Small intestine (tissue), 7 donors: ENCODE results near the gene CD69. TPM values are rescaled to one million over a fixed set of nuclear protein-coding genes. Genes with fewer than 3 reads are reported as not detected.

Source experiments
- DNase-seq, 2 donors: peaks; one replicate each; pipeline versions ENCODE4 v3.0.0 to v3.0.0-alpha.2; 2013
- FAIRE-seq: peaks from 2 replicates; lab custom pipeline; 2012; peaks lifted over from hg19 to GRCh38; lab: Jason Lieb, UNC
- H3K27ac ChIP-seq, 3 donors: one replicate each; pipeline ENCODE4 v1.5.1; 2013; ENCODE audit warnings: low read length in 2 of 3, mild to moderate bottlenecking in 2 of 3, control low read depth in 1 of 3, inconsistent platforms in 1 of 3, low read depth in 1 of 3, moderate library complexity in 1 of 3
- H3K27me3 ChIP-seq, 3 donors: one replicate each; pipeline ENCODE4 v1.6.1; 2013; ENCODE audit warnings: low read length in 3 of 3, inconsistent platforms in 1 of 3; ENCODE audit not compliant: control insufficient read depth in 3 of 3, insufficient read depth in 3 of 3
- H3K36me3 ChIP-seq, 3 donors: one replicate each; pipeline ENCODE4 v1.6.1; 2013; ENCODE audit warnings: low read length in 3 of 3, inconsistent platforms in 1 of 3, low read depth in 1 of 3, mild to moderate bottlenecking in 1 of 3, moderate library complexity in 1 of 3; ENCODE audit not compliant: control insufficient read depth in 3 of 3, insufficient read depth in 2 of 3
- H3K4me1 ChIP-seq, 3 donors: one replicate each; pipeline ENCODE4 v1.6.1; 2013; ENCODE audit warnings: low read length in 2 of 3, inconsistent platforms in 1 of 3, low read depth in 1 of 3, mild to moderate bottlenecking in 1 of 3, moderate library complexity in 1 of 3; ENCODE audit not compliant: control insufficient read depth in 3 of 3, insufficient read depth in 2 of 3
- H3K4me3 ChIP-seq, 3 donors: one replicate each; pipeline ENCODE4 v1.5.1; 2013; ENCODE audit warnings: low read length in 3 of 3, control low read depth in 1 of 3, inconsistent platforms in 1 of 3, low read depth in 1 of 3, mild to moderate bottlenecking in 1 of 3, moderate library complexity in 1 of 3
- H3K9me3 ChIP-seq, 2 donors: one replicate each; pipeline ENCODE4 v1.6.1; 2013; ENCODE audit warnings: low read depth in 1 of 2, low read length in 1 of 2; ENCODE audit not compliant: control insufficient read depth in 2 of 2, insufficient read depth in 1 of 2
- WGBS, 3 donors: extraction: QIAGEN DNeasy Blood & Tissue Kit; methylation state at CpG; one replicate each; pipeline ENCODE4 v1.1.7; 2013; 5-methylcytosine and 5-hydroxymethylcytosine counted together
- polyA plus RNA-seq, 4 donors: library from polyadenylated mRNA; stranded (reverse) in 3 of 4; unstranded in 1 of 4; fragments of 200-250 nt in 3 of 4; fragments of 120-200 nt in 1 of 4; gene quantifications; one replicate each; pipeline versions ENCODE4 v1.2.1 to v1.2.3, GENCODE V29; 2013
- donor health status: healthy with polysubstance abuse.
- donor health status: control.
- donor health status: control.
- donor health status: Bipolar disorder and iron deficiency.
- donor health status: healthy.

Gene CD69
- polyA plus RNA-seq, 4 donors: 1.8 to 7.1 (median 5.1) TPM

GRCh38 chr12:9736936-9737705 is 23.6 kb downstream of the CD69 start:
- Histone ChIP-seq H3K4me3 (no peak overlapping the region), H3K27ac (no peak overlapping the region), H3K36me3 (no peaks in the 10 kb centered on the region), H3K4me1 (no peaks in the 10 kb centered on the region), H3K9me3 (no peaks in the 10 kb centered on the region), H3K27me3 (no peaks in the 10 kb centered on the region)
- DNase-seq: no peak
- no peak for FAIRE-seq
- 55 to 68% (median 60%) methylated on average over 3 of the region's 3 CpGs for WGBS, 3 donors

GRCh38 chr12:9735601-9736000 is 25.1 kb downstream of the CD69 start:
- no peak for FAIRE-seq
- Histone ChIP-seq H3K27ac (no peak overlapping the region), H3K4me1 (no peaks in the 10 kb centered on the region), H3K27me3 (no peaks in the 10 kb centered on the region), H3K9me3 (no peaks in the 10 kb centered on the region), H3K4me3 (no peak overlapping the region), H3K36me3 (no peaks in the 10 kb centered on the region)
- 66 to 79% (median 79%) methylated on average over 3 of the region's 3 CpGs for WGBS, 3 donors
- no peak for DNase-seq

DNA sequence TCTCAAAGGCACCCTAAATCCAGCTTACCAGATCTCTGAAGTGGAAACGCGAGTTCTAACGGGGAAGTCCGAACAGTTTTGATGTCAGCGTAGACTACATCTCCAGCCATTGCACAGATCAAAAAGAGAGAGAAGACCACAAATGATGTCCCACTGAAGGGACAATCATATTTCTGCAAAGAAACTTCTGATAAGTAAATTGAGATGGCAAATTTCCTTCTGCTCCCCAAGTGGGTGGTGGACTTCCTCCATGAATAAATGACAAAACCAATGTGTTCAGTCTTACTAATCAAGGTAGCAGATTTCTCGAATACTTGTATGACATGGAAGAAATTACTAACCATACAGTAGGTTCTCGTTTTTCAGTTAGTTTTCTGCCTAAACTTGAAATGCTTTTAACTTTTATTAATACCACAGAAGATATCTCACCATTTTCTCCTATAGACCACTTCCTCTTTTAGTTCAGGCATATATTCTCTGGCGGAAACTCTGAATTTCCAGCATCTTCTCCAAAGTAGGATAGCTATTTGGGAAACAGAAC is 27.7 kb downstream of the CD69 start, which contains the start of gene CLECL1:
TSS of gene CLECL1 (minus strand) at position 177 of the 541 bp plus-strand sequence.
- FAIRE-seq: no peak

DNA sequence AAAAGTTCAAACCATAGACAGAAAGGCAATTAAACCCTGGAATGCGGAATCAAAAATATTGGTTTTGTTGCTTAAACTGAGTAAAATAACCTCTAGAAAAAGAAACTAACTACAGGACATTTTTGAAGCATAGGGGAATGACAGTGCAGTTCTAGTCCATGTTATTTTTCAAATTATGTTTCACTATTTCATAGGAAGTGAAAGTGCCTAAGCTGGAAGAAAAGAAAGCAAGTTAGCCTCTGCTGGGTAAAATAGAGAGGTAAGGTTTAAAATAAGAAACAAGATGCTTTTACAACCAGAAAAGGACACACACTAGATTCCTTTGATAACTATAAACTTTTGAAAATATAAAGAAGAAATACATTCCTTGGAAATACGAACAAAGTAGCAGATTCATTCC is 28.9 kb downstream of the CD69 start:
- H3K4me3 ChIP-seq: no peak overlapping the region
- H3K4me1 ChIP-seq: no peaks in the 10 kb centered on the region
- no peaks in the 10 kb centered on the region for H3K36me3 ChIP-seq
- WGBS, 3 donors: 76 to 86% (median 81%) methylated on average over 2 of the region's 2 CpGs
- H3K9me3 ChIP-seq: no peaks in the 10 kb centered on the region
- no peak overlapping the region for H3K27ac ChIP-seq
- FAIRE-seq (no peak), DNase-seq (no peak)
- H3K27me3 ChIP-seq: no peaks in the 10 kb centered on the region

More for the DNA sequence above, 27.7 kb downstream of the CD69 start, which contains the start of gene CLECL1:
- WGBS, 3 donors: 69 to 75% (median 74%) methylated on average over 8 of the region's 8 CpGs
- Histone ChIP-seq H3K36me3 (no peaks in the 10 kb centered on the region), H3K4me1 (no peaks in the 10 kb centered on the region), H3K27ac (peak within 1 kb of the TSS in 1 of 3 donors; percentile 72), H3K9me3 (no peaks in the 10 kb centered on the region), H3K27me3 (no peaks in the 10 kb centered on the region), H3K4me3 (no peak within 1 kb of the TSS)
- no peak for DNase-seq

GRCh38 chr12:9731393-9731792 is 29.3 kb downstream of the CD69 start:
- DNase-seq: no peak
- no peaks in the 10 kb centered on the region for H3K4me1 ChIP-seq
- H3K4me3 ChIP-seq: no peak overlapping the region
- peak overlapping the region in 1 of 3 donors; percentile 4 for H3K27ac ChIP-seq
- FAIRE-seq: no peak
- WGBS, 3 donors: 62 to 68% (median 67%) methylated on average over 6 of the region's 6 CpGs
- H3K27me3 ChIP-seq: no peaks in the 10 kb centered on the region
- H3K9me3 ChIP-seq: no peaks in the 10 kb centered on the region
- H3K36me3 ChIP-seq: no peaks in the 10 kb centered on the region

DNA sequence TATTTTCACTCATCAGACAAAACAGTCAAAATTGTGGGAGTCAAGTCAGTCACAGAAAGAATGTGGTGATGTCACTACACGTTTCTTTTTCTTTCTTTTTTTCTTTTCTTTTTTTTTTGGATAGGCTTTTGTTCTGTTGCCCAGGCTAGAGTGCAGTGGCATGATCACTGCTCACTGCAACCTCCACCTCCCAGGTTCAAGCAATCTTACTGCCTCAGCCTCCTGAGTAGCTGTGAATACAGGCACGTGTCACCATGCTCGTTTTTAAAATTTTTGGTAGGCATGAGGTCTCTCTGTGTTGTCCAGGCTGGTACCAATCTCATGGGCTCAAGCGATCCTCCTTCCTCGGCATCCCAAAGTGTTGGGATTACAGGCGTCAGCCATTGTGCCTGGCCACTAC is 30.1 kb downstream of the CD69 start:
- WGBS, 3 donors: 80 to 82% (median 81%) methylated on average over 6 of the region's 6 CpGs
- no peak overlapping the region for H3K4me3 ChIP-seq
- H3K27me3 ChIP-seq: no peaks in the 10 kb centered on the region
- FAIRE-seq: no peak
- peak overlapping the region in 1 of 3 donors; percentile 89 for H3K27ac ChIP-seq
- no peaks in the 10 kb centered on the region for H3K4me1 ChIP-seq
- no peaks in the 10 kb centered on the region for H3K9me3 ChIP-seq
- no peak for DNase-seq
- no peaks in the 10 kb centered on the region for H3K36me3 ChIP-seq

GRCh38 chr12:9730011-9730410 is 30.7 kb downstream of the CD69 start:
- peak overlapping the region in 1 of 3 donors; percentile 58 for H3K27ac ChIP-seq
- H3K9me3 ChIP-seq: no peaks in the 10 kb centered on the region
- DNase-seq (no peak), FAIRE-seq (no peak)
- H3K36me3 ChIP-seq: no peaks in the 10 kb centered on the region
- H3K4me3 ChIP-seq: no peak overlapping the region
- WGBS, 3 donors: 59 to 67% (median 62%) methylated on average over 3 of the region's 3 CpGs
- H3K27me3 ChIP-seq: no peaks in the 10 kb centered on the region
- no peaks in the 10 kb centered on the region for H3K4me1 ChIP-seq

DNA sequence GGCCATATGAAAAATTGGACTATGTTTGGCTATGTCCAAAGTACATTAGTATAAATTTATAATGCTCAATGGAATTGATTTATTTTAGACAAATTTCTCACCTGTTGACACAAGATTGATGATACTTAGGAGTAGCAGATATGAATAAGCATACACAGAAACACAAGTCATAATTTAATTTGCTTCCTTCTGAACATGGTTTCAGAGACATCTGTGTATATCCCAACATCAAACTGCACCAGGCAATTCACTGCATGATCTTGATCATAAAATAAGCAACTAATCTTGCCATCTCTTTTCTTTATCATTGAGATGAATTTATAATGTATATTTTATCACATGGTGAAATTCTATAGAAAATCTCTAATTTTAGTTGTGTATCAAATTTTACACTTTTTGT is 31.6 kb downstream of the CD69 start:
- Histone ChIP-seq H3K36me3 (no peaks in the 10 kb centered on the region), H3K27ac (no peak overlapping the region), H3K4me3 (no peak overlapping the region), H3K9me3 (no peaks in the 10 kb centered on the region), H3K27me3 (no peaks in the 10 kb centered on the region), H3K4me1 (no peaks in the 10 kb centered on the region)
- DNase-seq (no peak), FAIRE-seq (peak; percentile 15)
